GM12878 (cell line): Measurements from ENCODE around the gene PRDM16. TPM values are rescaled to one million over a fixed set of nuclear protein-coding genes. Genes with fewer than 3 reads are reported as not detected.

ENCODE experiments used
- ATAC-seq: fragments of 200-7000 bp; cut with Tn5 transposase; 3 replicates; pipeline ENCODE4 v1.9.1; 2020; ENCODE audit warnings: mild to moderate bottlenecking, moderate library complexity
- BruUV-seq: library from RNA; stranded (reverse); fragments of 400-500 nt; replicated peaks from 2 replicates; lab custom pipeline; 2021; lab: Mats Ljungman, UMichigan
- CTCF ChIA-PET: fragments of 300-600 bp; sonication (Branson Sonifier 250); formaldehyde crosslinking; extraction: SDS; loops from one replicate; lab custom pipeline; 2021; ENCODE audit warnings: inconsistent platforms; lab: Yijun Ruan, JAX
- POLR2A ChIA-PET: fragments of 350-600 bp; formaldehyde crosslinking; extraction: SDS; loops from one replicate; lab custom pipeline; 2021; ENCODE audit warnings: inconsistent platforms; lab: Charles Lee
- RAD21 ChIA-PET: fragments of 300-600 bp; sonication (Branson Sonifier 250); formaldehyde crosslinking; loops from one replicate; lab custom pipeline; 2023; ENCODE audit warnings: antibody characterized with exemption; ENCODE audit not compliant: unreplicated experiment; lab: Charles Lee
- SMC1A ChIA-PET: fragments of 300-600 bp; sonication (Branson Sonifier 250); formaldehyde crosslinking; loops from one replicate; lab custom pipeline; 2023; ENCODE audit not compliant: unreplicated experiment, uncharacterized antibody; lab: Charles Lee
- DNase-seq: peaks from one replicate; pipeline ENCODE4 v3.0.0-alpha.2; 2011; ENCODE audit warnings: low read depth, low spot score
- FAIRE-seq: peaks from 3 replicates; lab custom pipeline; 2011; peaks lifted over from hg19 to GRCh38; lab: Jason Lieb, UNC
- H2AFZ ChIP-seq: 2 replicates; pipeline ENCODE4 v1.6.0; 2011; ENCODE audit warnings: low read depth, low read length, control low read depth; ENCODE audit not compliant: control insufficient read depth
- H3K27ac ChIP-seq: 2 replicates; pipeline ENCODE4 v1.5.1; 2011; ENCODE audit warnings: control low read depth; ENCODE audit not compliant: control insufficient read depth, insufficient read depth
- H3K27me3 ChIP-seq, 2 experiments: replicated peaks in 1 of 2; 2 replicates each; pipeline versions ENCODE4 v1.6.0 to v1.6.1; 2011; ENCODE audit warnings: low read length in 1 of 2; ENCODE audit not compliant: control insufficient read depth in 2 of 2, insufficient read depth in 2 of 2
- H3K36me3 ChIP-seq, 2 experiments: 2 replicates each; pipeline ENCODE4 v1.5.1; 2011; ENCODE audit warnings: low read length in 1 of 2; ENCODE audit not compliant: control insufficient read depth in 2 of 2, insufficient read depth in 2 of 2
- H3K4me1 ChIP-seq: 2 replicates; pipeline ENCODE4 v1.6.1; 2011; ENCODE audit warnings: mild to moderate bottlenecking, low read length, moderate library complexity, mixed read lengths; ENCODE audit not compliant: control insufficient read depth, insufficient read depth
- H3K4me2 ChIP-seq: 2 replicates; pipeline ENCODE4 v1.6.0; 2011; ENCODE audit warnings: control low read depth; ENCODE audit not compliant: control insufficient read depth, insufficient read depth
- H3K4me3 ChIP-seq: fragments of 200-600 bp; sonication (generic); 2 replicates; pipeline ENCODE4 v1.5.1; 2016
- H3K79me2 ChIP-seq: 2 replicates; pipeline ENCODE4 v1.6.0; 2011; ENCODE audit warnings: low read length; ENCODE audit not compliant: control insufficient read depth, insufficient read depth
- H3K9ac ChIP-seq: 2 replicates; pipeline ENCODE4 v1.8.0; 2011; ENCODE audit warnings: low read length, control low read depth, mixed read lengths; ENCODE audit not compliant: control insufficient read depth, insufficient read depth
- H3K9me3 ChIP-seq: replicated peaks from 3 replicates; pipeline ENCODE4 v1.5.1; 2011; ENCODE audit warnings: mild to moderate bottlenecking, low read length; ENCODE audit not compliant: control insufficient read depth, insufficient read depth
- H4K20me1 ChIP-seq: 2 replicates; pipeline ENCODE4 v1.6.0; 2011; ENCODE audit not compliant: control insufficient read depth, insufficient read depth
- BCLAF1 ChIP-seq: fragments of 450-650 bp; IDR thresholded peaks from 2 replicates; pipeline ENCODE4 v1.6.1; 2017; ENCODE audit warnings: antibody characterized with exemption, mild to moderate bottlenecking, moderate library complexity
- CEBPZ ChIP-seq: fragments of 150-350 bp; IDR thresholded peaks from 2 replicates; pipeline ENCODE4 v1.6.1; 2016; ENCODE audit warnings: low read depth, low read length
- PKNOX1 ChIP-seq: fragments of 450-650 bp; IDR thresholded peaks from 2 replicates; pipeline ENCODE4 v1.6.1; 2016; ENCODE audit warnings: mild to moderate bottlenecking
- RELA ChIP-seq: fragments of 450-650 bp; IDR thresholded peaks from 2 replicates; pipeline ENCODE4 v1.8.0; 2014; ENCODE audit warnings: borderline replicate concordance; ENCODE audit not compliant: partially characterized antibody
- STAT3 ChIP-seq: IDR thresholded peaks from 2 replicates; pipeline ENCODE4 v1.6.1; 2011; ENCODE audit warnings: low read depth, low read length, improper control_type of control experiment
- TARDBP ChIP-seq: IDR thresholded peaks from 2 replicates; pipeline ENCODE4 v1.6.1; 2016; ENCODE audit warnings: borderline replicate concordance
- WRNIP1 ChIP-seq: IDR thresholded peaks from 2 replicates; pipeline ENCODE4 v1.6.1; 2011; ENCODE audit warnings: low read depth, low read length, improper control_type of control experiment, borderline replicate concordance
- ZBTB4 ChIP-seq: fragments of 450-650 bp; formaldehyde crosslinking; IDR thresholded peaks from 2 replicates; pipeline ENCODE4 v1.4.0; 2022; ENCODE audit warnings: mild to moderate bottlenecking, moderate library complexity
- WGBS: methylation state at CpG from one replicate; pipeline ENCODE4 v1.1.6; 2016; ENCODE audit warnings: low lambda C conversion rate; ENCODE audit not compliant: insufficient replicate concordance, insufficient coverage; ENCODE audit errors: missing lambda C conversion rate; 5-methylcytosine and 5-hydroxymethylcytosine counted together
- in situ Hi-C: fragments of 300-500 bp; cut with MboI; formaldehyde crosslinking; loops from 9 replicates; pipeline ENCODE4 v1.14.3; 2018; ENCODE audit warnings: mixed read lengths
- intact Hi-C: fragments of 100-400 bp; cut with micrococcal nuclease; formaldehyde crosslinking; loops from one replicate; pipeline ENCODE4 v1.14.2; 2022; ENCODE audit not compliant: unreplicated experiment
- polyA plus RNA-seq, 11 experiments: library from polyadenylated mRNA; depleted of rRNA in 4 of 11; unstranded in 6 of 11; stranded (reverse) in 5 of 11; fragments of >200 nt; fragmentation: Nextera tagmentation in 4 of 11; fragmentation: Illumina TruSeq in 1 of 11; extraction: Ambion mirVana in 4 of 11; extraction: Trizol in 1 of 11; gene quantifications; 1 replicate in 1 of 11; 2 replicates in 10 of 11; pipeline versions ENCODE4 v1.2.1 to v1.2.3, GENCODE V29; 2011 to 2016; ENCODE audit warnings: inconsistent platforms in 2 of 11, missing spikeins in 2 of 11, low read depth in 1 of 11
- total RNA-seq, 4 experiments: library from RNA; depleted of rRNA in 3 of 4; stranded (reverse); fragments of >200 nt in 3 of 4; fragmentation: Illumina TruSeq in 1 of 4; extraction: Trizol in 1 of 4; gene quantifications; 2 replicates each; pipeline versions ENCODE4 v1.2.1 to v1.2.3, GENCODE V29; 2013 to 2021

PRDM16 gene
- total and polyA plus RNA-seq, 10 of the 15 experiments (the other 5 are each of a cell fraction or from before 2014, with no cell fraction given): 0.03 TPM; not detected in 9

GRCh38 chr1:3474421-3474820, 405.4 kb downstream of the PRDM16 start:
- no peak for FAIRE-seq
- TF ChIP-seq PKNOX1 (no peak), TARDBP (no peak), WRNIP1 (no peak), RELA (no peak), STAT3 (no peak), BCLAF1 (no peak), CEBPZ (no peak), ZBTB4 (CRISPR knock-in tag) (no peak)
- Histone ChIP-seq H4K20me1 (no peaks in the 10 kb centered on the region), H3K4me2 (no peak overlapping the region), H2AFZ (no peak overlapping the region), H3K9ac (no peak overlapping the region), H3K9me3 (no peaks in the 10 kb centered on the region), H3K36me3 (no peaks in the 10 kb centered on the region), H3K4me1 (no peaks in the 10 kb centered on the region), H3K27ac (no peak overlapping the region), H3K27me3 (no peaks in the 10 kb centered on the region), H3K79me2 (no peaks in the 10 kb centered on the region), H3K4me3 (no peak overlapping the region)
- POLR2A ChIA-PET: no interaction called here
- no TSS peak for BruUV-seq
- RAD21 ChIA-PET: no interaction called here
- WGBS: 3% methylated on average over 7 of the region's 10 CpGs
- ATAC-seq: no peak
- intact Hi-C loops: no loop called here
- no peak for DNase-seq
- CTCF ChIA-PET: no interaction called here
- in situ Hi-C loops: no loop called here
- SMC1A ChIA-PET: no interaction called here
